Osteoblast (primary cell): ENCODE measurements around the gene TNIK. TPM values are rescaled to one million over a fixed set of nuclear protein-coding genes. Genes with fewer than 3 reads are reported as not detected.
"Not testable (repeated sequence)": the region's sequence is repeated elsewhere in the genome, so short reads cannot be mapped to it uniquely, and the experiment has no call there.

Experiments used
- DNase-seq: peaks from one replicate; pipeline ENCODE4 v3.0.0; 2011; ENCODE audit warnings: low spot score, mixed read lengths; ENCODE audit not compliant: insufficient read length; ENCODE audit errors: missing footprints
- H2AFZ ChIP-seq: 2 replicates; pipeline ENCODE4 v1.6.0; 2011; ENCODE audit warnings: mild to moderate bottlenecking, low read length
- H3K27ac ChIP-seq: 2 replicates; pipeline ENCODE4 v1.5.1; 2011; ENCODE audit warnings: mild to moderate bottlenecking, low read depth, low read length, moderate library complexity
- H3K27me3 ChIP-seq: 2 replicates; pipeline ENCODE4 v1.6.0; 2012; ENCODE audit warnings: mild to moderate bottlenecking, control low read depth, inconsistent platforms, low read length, moderate library complexity; ENCODE audit not compliant: insufficient read depth
- H3K36me3 ChIP-seq: 2 replicates; pipeline ENCODE4 v1.5.1; 2011; ENCODE audit warnings: mild to moderate bottlenecking, low read length, control low read depth, moderate library complexity; ENCODE audit not compliant: insufficient read depth
- H3K4me1 ChIP-seq: 2 replicates; pipeline ENCODE4 v1.5.1; 2011; ENCODE audit warnings: mild to moderate bottlenecking, low read length, control low read depth, moderate library complexity; ENCODE audit not compliant: insufficient read depth
- H3K4me2 ChIP-seq: 2 replicates; pipeline ENCODE4 v1.6.0; 2011; ENCODE audit warnings: mild to moderate bottlenecking, low read length; ENCODE audit not compliant: insufficient read depth
- H3K4me3 ChIP-seq: fragments of 200-600 bp; sonication (generic); 3 replicates; pipeline ENCODE4 v1.5.1; 2012; ENCODE audit warnings: mild to moderate bottlenecking, low read length, inconsistent platforms; ENCODE audit not compliant: insufficient read depth
- H3K79me2 ChIP-seq: 2 replicates; pipeline ENCODE4 v1.6.0; 2012; ENCODE audit warnings: mild to moderate bottlenecking, low read length, control low read depth, inconsistent platforms; ENCODE audit not compliant: insufficient read depth
- H3K9me3 ChIP-seq: 2 replicates; pipeline ENCODE4 v1.5.1; 2011; ENCODE audit warnings: low read depth, low read length, control low read depth
- H4K20me1 ChIP-seq: 2 replicates; pipeline ENCODE4 v1.6.0; 2012; ENCODE audit warnings: mild to moderate bottlenecking, low read length, control low read depth; ENCODE audit not compliant: insufficient read depth
- CTCF ChIP-seq: IDR thresholded peaks from 2 replicates; pipeline ENCODE4 v1.5.1; 2011; ENCODE audit warnings: mild to moderate bottlenecking, low read depth, low read length, moderate library complexity; ENCODE audit errors: extremely low read depth
- total RNA-seq: library from RNA; depleted of rRNA; stranded (reverse); fragments of >200 nt; gene quantifications from 2 replicates; pipeline ENCODE4 v1.2.3, GENCODE V29; 2012

The TNIK gene
- total RNA-seq, 1 donor: 7.6 TPM

GRCh38 chr3:171428892-171429291, 31.3 kb downstream of the TNIK start:
- Histone ChIP-seq H3K27me3 (peaks cover 19% of the 10 kb centered on the region), H3K79me2 (no peaks in the 10 kb centered on the region), H3K4me3 (no peak overlapping the region), H4K20me1 (no peaks in the 10 kb centered on the region), H3K9me3 (no peaks in the 10 kb centered on the region), H2AFZ (no peak overlapping the region), H3K27ac (no peak overlapping the region), H3K4me2 (no peak overlapping the region), H3K36me3 (no peaks in the 10 kb centered on the region), H3K4me1 (no peaks in the 10 kb centered on the region)
- TF ChIP-seq CTCF: no peak
- no peak for DNase-seq

DNA sequence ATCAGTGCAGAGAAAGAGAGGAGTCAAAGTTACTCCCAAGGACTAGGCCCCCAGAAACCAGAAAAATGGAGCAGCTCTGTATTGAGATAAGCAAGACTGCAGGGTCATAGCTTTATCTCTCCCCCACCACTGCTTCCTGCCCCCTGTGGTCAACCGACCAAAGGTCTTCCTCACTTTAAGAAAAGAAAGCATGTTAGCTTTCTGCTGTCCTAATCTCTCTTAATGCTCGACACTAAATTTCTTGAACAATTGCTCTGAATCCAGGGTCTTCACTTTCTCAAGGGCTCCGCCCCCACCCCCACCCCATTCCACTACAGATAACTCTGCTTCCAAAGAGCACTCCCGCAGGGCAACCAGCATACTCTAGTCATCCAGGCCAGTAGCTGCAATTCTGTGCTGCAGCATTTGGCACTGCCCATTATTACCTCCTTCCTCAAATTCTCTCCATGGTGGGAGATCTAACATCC, 31.9 kb downstream of the TNIK start:
- H3K4me2 ChIP-seq: no peak overlapping the region
- H2AFZ ChIP-seq: no peak overlapping the region
- TF ChIP-seq CTCF: no peak

DNA sequence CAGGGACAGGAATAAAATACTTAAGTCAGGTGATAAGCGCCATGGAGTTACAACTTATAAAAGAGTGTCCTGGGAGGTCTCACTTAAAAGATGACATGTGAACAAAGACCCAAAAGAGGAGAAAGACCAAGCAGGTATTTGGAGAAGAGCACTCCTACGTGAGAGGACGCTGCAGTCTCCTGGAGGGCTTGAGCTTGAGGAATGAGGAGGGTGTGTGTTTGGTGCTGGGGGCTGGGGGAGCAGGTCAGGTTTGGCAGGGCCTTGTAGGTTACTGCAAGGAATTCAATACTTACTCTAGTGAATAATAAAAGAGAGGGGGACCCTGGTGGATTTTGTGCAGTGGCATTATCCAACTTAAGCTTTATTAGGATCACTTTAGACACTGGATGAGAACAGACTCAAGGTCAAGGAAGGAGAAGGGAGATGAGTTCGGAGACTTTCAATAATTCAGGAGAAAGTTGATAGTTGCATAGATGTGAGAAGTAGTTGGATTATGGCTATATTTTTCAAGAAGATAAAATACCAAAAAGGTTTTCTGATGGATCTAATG, 32.4 kb downstream of the TNIK start:
- Histone ChIP-seq H3K79me2 (no peaks in the 10 kb centered on the region), H4K20me1 (no peaks in the 10 kb centered on the region), H3K27me3 (peaks cover 19% of the 10 kb centered on the region), H3K27ac (no peak overlapping the region), H3K4me2 (no peak overlapping the region), H3K4me1 (no peaks in the 10 kb centered on the region), H2AFZ (no peak overlapping the region), H3K9me3 (no peaks in the 10 kb centered on the region), H3K36me3 (no peaks in the 10 kb centered on the region), H3K4me3 (no peak overlapping the region)
- no peak for TF ChIP-seq CTCF
- no peak for DNase-seq

More for the DNA sequence above, 31.9 kb downstream of the TNIK start:
- no peaks in the 10 kb centered on the region for H4K20me1 ChIP-seq
- H3K9me3 ChIP-seq: no peaks in the 10 kb centered on the region
- no peaks in the 10 kb centered on the region for H3K79me2 ChIP-seq
- H3K27ac ChIP-seq: no peak overlapping the region
- no peaks in the 10 kb centered on the region for H3K4me1 ChIP-seq
- peaks cover 19% of the 10 kb centered on the region for H3K27me3 ChIP-seq
- no peak for DNase-seq
- no peaks in the 10 kb centered on the region for H3K36me3 ChIP-seq
- H3K4me3 ChIP-seq: no peak overlapping the region

DNA sequence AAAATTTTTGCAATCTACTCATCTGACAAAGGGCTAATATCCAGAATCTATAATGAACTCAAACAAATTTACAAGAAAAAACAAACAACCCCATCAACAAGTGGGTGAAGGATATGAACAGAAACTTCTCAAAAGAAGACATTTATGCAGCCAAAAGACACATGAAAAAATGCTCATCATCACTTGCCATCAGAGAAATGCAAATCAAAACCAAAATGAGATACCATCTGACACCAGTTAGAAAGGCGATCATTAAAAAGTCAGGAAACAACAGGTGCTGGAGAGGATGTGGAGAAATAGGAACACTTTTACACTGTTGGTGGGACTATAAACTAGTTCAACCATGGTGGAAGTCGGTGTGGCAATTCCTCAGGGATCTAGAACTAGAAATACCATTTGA, 36.1 kb downstream of the TNIK start:
- not testable (repeated sequence) for H2AFZ ChIP-seq, H3K36me3 ChIP-seq, H3K4me2 ChIP-seq, H3K27ac ChIP-seq, H3K27me3 ChIP-seq, H4K20me1 ChIP-seq, H3K4me1 ChIP-seq, H3K79me2 ChIP-seq, DNase-seq, H3K9me3 ChIP-seq, H3K4me3 ChIP-seq

- H3K4me3 ChIP-seq, H4K20me1 ChIP-seq, H2AFZ ChIP-seq, H3K79me2 ChIP-seq, H3K27me3 ChIP-seq, DNase-seq, H3K36me3 ChIP-seq, H3K4me2 ChIP-seq, H3K9me3 ChIP-seq, H3K4me1 ChIP-seq, H3K27ac ChIP-seq: not testable (repeated sequence)
Measured at GRCh38 chr3:171422855-171423254, 37.4 kb downstream of the TNIK start.
